Measurements from ENCODE around the gene TES. TPM values are rescaled to one million over a fixed set of nuclear protein-coding genes. Genes with fewer than 3 reads are reported as not detected.

The TES gene
- total RNA-seq, 2 experiments from 2014 or later, result 134 to 140 TPM

Other genes with a start within 250 kb of the TES start
- gene TFEC, start 179.8 kb upstream of the TES start, total RNA-seq, result under 1 TPM; 0.05 to 0.28 TPM

Measured in activated CD4-positive, alpha-beta memory T cell treated with anti-CD3 and anti-CD28 coated beads, Interleukin-2, amount 10 ng/mL, durations not matched to agents 7 days and 5 days (primary cell).